Skeletal muscle satellite cell (primary cell): ENCODE data around the gene EEA1.
"Not testable (repeated sequence)": the region's sequence is repeated elsewhere in the genome, so short reads cannot be mapped to it uniquely, and the experiment has no call there.

Experiments used
- H3K27me3 ChIP-seq: 2 replicates; pipeline ENCODE4 v1.7.0; 2013; ENCODE audit warnings: low read length; ENCODE audit not compliant: control insufficient read depth, insufficient read depth
- H3K36me3 ChIP-seq: 2 replicates; pipeline ENCODE4 v1.7.0; 2013; ENCODE audit warnings: mild to moderate bottlenecking, control low read depth, low read length; ENCODE audit not compliant: insufficient read depth
- H3K4me1 ChIP-seq: 2 replicates; pipeline ENCODE4 v1.7.0; 2013; ENCODE audit warnings: low read length; ENCODE audit not compliant: control insufficient read depth, insufficient read depth
- H3K4me2 ChIP-seq: 2 replicates; pipeline ENCODE4 v1.7.0; 2013; ENCODE audit warnings: mild to moderate bottlenecking, low read length
- H3K4me3 ChIP-seq: 2 replicates; pipeline ENCODE4 v1.7.0; 2013; ENCODE audit warnings: low read length
- H3K9ac ChIP-seq: 2 replicates; pipeline ENCODE4 v1.7.0; 2013; ENCODE audit warnings: mild to moderate bottlenecking, low read depth, low read length, moderate library complexity
- H3K9me3 ChIP-seq: replicated peaks from 2 replicates; pipeline ENCODE4 v1.7.0; 2013; ENCODE audit warnings: mild to moderate bottlenecking, control low read depth, low read length

The EEA1 gene

DNA sequence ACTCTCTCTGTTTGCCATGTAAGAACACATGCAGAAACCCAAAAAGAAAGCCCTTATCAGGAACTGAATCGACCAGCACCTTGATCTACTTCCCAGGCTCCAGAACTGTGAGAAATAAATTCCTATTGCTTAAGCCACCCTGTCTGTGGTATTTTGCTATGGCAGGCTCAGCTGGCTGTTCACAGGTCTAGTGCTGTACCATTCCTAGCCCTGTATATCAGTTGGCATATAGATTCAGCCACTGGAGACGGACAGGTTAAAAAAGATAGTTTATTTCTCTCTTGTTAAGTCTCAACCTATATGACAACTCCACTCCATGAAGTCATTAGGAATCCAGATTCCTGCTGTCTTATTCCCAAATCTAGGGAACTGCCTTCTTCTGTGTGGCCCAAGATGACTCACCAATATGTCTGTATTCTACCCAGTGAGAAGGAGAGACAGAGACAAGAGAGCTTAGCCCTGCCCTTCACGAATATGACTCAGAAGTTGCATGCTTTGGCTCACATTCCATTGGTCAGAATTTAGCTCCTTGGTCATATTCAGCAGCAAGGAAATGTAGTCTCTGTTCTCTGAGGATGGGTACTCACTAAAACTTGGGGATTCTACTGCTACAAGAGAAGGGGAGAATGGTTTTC, 169.3 kb downstream of the EEA1 start:
- no peaks in the 10 kb centered on the region for H3K9me3 ChIP-seq
- no peaks in the 10 kb centered on the region for H3K36me3 ChIP-seq
- peaks cover 7% of the 10 kb centered on the region for H3K4me1 ChIP-seq
- no peak overlapping the region for H3K4me2 ChIP-seq
- H3K4me3 ChIP-seq = no peak overlapping the region
- H3K9ac ChIP-seq = no peak overlapping the region
- H3K27me3 ChIP-seq = no peaks in the 10 kb centered on the region

DNA sequence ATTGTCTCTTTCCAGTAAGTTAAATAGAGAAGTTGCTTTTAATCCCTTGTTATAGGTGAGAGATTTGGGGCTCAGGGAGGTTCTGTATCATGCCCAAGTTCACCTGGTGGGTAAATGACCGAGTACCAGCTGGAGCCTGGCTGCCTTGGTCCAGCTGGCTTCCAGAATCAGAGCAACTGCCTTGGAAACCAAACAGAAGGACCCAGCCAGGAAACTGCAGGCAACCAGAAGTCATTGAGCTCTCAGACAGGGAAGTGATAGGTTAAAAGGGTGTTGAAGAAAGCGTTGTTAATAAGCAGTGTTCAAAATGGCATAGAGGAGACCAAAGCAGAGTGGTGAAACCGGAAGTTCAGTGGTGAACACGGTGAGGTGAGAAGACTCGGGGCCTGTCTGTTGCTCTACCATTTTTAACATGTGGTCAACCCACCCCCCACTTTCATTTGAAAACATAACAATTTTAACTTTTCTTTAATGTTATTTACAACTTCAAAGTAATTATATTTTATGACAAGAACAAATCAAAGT, 171.4 kb downstream of the EEA1 start:
- Histone ChIP-seq H3K9me3 (no peaks in the 10 kb centered on the region), H3K4me3 (no peak overlapping the region), H3K4me1 (peaks cover 9% of the 10 kb centered on the region), H3K4me2 (no peak overlapping the region), H3K36me3 (no peaks in the 10 kb centered on the region), H3K9ac (no peak overlapping the region), H3K27me3 (no peaks in the 10 kb centered on the region)

DNA sequence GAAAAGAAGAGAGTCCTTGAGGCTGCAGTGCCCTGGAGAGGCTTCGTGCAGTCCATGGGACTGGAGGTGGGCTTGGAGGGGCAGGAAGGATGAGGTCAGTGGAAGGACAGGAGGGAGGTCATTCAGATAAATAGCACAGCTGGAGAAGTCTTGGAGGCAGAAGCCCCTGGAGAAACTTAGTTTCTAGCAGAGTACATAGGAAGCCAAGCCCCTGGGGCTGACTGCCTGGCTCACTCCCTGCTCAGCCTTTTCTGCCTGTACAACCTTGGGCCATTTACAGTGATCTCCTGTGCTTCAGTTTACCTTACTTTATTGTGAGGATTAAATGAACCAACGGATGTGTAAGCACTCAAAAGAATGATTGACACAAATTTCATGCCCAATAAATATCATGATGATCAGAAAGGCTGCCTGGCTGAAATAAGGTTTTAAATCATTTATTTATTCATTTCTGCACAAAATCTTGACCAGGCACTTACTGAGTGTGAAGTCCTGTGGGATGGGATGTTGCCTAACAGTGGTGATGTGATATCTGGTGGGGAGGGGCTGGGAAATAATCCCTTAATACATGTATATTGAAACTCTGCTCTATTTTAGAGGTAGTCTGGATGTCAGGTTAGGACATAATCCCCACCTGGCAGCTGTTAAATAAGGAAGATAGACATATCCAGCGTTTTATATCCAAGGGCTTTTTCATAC, 172.0 kb downstream of the EEA1 start:
- no peaks in the 10 kb centered on the region for H3K27me3 ChIP-seq
- H3K36me3 ChIP-seq = no peaks in the 10 kb centered on the region
- H3K9ac ChIP-seq = no peak overlapping the region
- no peak overlapping the region for H3K4me2 ChIP-seq
- H3K9me3 ChIP-seq = no peaks in the 10 kb centered on the region
- H3K4me3 ChIP-seq = no peak overlapping the region
- H3K4me1 ChIP-seq = peaks cover 9% of the 10 kb centered on the region

DNA sequence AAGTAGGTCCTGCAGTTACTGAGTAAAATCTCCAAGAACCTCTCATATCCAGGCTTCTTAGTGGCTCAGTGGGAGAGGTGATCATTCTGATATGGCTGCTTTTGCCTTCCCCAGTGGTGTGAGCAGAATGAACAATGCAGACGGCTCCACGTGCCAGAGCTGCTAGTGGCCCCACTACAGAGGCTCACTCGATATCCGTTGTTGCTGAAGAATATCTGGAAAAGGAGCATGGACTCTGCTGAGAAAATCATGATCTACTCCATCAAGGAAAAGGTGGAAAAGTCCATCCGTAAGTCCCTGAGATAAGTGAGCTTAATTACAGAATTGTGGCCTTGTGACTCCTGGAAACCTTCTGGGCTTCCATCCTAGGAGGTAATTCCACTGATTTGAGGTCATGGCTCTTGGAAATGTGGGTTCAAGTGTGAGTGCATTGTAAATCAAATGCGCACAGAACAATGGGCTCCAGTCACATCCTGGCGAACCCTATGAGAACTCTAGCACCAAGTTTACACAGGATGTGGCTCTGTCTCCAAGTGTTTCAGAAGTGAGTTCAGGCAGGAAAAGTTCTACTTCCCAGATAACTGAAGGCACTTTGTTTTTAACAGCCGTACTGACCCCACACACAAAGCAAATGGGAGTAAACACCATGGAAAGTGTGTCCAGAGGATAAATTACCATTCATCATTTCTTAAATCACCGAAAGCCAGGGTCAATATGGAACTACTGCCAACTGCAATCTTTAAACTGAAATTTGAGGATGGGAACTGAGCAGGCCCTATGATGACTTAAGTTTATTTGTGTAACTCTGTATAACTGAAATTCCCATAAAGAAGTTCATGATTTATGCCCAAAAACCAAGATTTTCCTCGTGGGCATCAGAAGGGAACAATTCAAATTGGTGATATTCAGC, 174.9 kb downstream of the EEA1 start:
- Histone ChIP-seq H3K9ac (no peak overlapping the region), H3K36me3 (no peaks in the 10 kb centered on the region), H3K27me3 (no peaks in the 10 kb centered on the region), H3K4me3 (no peak overlapping the region), H3K4me2 (no peak overlapping the region), H3K9me3 (no peaks in the 10 kb centered on the region), H3K4me1 (peaks cover 2% of the 10 kb centered on the region)

DNA sequence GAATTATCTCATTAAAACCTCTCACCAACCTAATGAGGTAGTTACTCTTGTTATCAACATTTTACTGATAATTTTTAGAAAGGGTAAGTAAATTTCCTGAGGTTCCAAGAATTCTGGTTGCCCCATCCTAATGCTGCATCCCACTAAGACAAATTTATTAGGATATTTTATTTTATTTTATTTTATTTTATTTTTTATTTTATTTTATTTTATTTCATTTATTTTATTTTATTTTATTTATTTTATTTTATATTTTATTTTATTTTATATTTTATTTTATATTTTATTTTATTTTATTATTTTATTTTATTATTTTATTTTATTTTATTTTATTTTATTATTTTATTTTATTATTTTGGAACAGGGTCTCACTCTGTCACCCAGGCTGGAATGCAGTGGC, 179.4 kb downstream of the EEA1 start:
- not testable (repeated sequence) for H3K36me3 ChIP-seq, H3K4me2 ChIP-seq, H3K9ac ChIP-seq, H3K9me3 ChIP-seq, H3K27me3 ChIP-seq, H3K4me3 ChIP-seq
- peaks cover 22% of the 10 kb centered on the region for H3K4me1 ChIP-seq

DNA sequence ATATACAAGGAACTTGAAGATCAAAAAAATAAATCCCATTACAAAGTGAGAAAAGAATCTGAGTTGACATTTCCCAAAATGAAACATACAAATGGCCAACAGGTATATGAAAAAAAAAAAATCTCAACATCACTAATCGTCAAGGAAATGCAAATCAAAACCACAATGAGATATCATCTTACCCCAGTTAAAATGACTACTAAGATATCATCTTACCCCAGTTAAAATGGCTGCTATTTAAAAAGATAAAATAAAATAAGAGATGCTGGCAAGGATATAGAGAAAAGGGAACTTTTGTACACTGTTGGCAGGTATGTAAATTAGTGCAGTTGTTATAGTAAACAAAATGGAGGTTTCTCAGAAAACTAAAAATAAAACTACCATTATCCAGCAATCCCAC, 181.9 kb downstream of the EEA1 start:
- no peak overlapping the region for H3K9ac ChIP-seq
- no peak overlapping the region for H3K4me2 ChIP-seq
- no peak overlapping the region for H3K4me3 ChIP-seq
- H3K27me3 ChIP-seq = no peaks in the 10 kb centered on the region
- H3K9me3 ChIP-seq = no peaks in the 10 kb centered on the region
- peaks cover 19% of the 10 kb centered on the region for H3K4me1 ChIP-seq
- H3K36me3 ChIP-seq = no peaks in the 10 kb centered on the region

DNA sequence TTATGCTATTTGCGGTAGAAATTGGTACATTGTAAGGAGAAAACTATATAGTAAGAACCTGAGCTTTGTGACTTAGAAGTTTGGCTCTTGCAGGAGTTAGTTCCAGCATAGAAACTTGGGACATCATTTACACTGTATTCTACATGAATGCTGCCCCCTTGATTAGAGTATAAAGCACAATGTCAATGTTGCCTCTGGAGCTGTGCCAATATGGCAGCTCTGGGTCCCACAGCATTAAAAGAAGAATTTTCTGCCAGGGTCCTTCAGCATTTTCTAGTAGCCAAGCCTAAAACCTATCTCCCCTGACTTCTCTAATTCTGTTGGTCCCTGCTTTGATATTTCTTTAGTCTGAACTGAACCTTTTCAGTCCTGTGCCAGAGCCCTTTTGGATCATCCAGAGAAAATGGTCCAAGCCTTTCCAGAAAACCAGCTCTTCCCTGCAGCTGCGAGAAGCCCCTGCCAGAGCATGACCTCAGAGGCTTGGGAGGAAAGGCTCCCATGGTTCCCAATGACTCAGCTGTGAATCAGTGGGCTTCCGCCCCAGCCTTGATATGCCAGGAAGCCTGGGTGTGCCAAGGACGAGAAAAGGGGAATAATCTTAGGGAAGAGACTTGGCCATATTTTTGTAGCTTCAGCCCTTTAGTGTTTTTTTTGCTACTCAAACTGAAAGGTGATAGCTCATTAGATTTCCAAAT, 183.1 kb downstream of the EEA1 start:
- H3K36me3 ChIP-seq = no peaks in the 10 kb centered on the region
- H3K9ac ChIP-seq = peak overlapping the region; percentile 48
- peak overlapping the region; percentile 59 for H3K4me2 ChIP-seq
- no peaks in the 10 kb centered on the region for H3K9me3 ChIP-seq
- H3K27me3 ChIP-seq = no peaks in the 10 kb centered on the region
- peaks cover 19% of the 10 kb centered on the region for H3K4me1 ChIP-seq
- no peak overlapping the region for H3K4me3 ChIP-seq

DNA sequence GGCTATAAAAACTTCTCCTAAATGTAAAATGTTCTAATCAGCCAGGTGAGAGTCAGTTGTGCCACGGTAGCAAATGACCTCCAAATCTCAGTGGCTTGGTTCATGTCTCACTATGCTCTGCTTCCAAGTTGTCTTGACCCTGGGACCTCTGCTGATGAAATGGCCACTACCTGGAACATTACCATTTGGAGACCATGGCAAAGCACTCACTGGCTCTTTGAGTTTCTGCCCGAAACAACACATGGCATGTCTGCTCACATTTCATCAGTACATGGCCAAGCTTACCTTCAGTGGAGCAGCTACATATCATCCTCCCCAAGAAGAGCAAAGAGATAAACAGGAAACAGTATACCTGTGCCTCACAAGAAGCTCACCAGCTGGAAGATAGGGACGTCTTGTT, 186.1 kb downstream of the EEA1 start:
- H3K4me3 ChIP-seq = no peak overlapping the region
- no peaks in the 10 kb centered on the region for H3K9me3 ChIP-seq
- no peaks in the 10 kb centered on the region for H3K27me3 ChIP-seq
- peaks cover 19% of the 10 kb centered on the region for H3K4me1 ChIP-seq
- no peak overlapping the region for H3K4me2 ChIP-seq
- no peaks in the 10 kb centered on the region for H3K36me3 ChIP-seq
- H3K9ac ChIP-seq = no peak overlapping the region

DNA sequence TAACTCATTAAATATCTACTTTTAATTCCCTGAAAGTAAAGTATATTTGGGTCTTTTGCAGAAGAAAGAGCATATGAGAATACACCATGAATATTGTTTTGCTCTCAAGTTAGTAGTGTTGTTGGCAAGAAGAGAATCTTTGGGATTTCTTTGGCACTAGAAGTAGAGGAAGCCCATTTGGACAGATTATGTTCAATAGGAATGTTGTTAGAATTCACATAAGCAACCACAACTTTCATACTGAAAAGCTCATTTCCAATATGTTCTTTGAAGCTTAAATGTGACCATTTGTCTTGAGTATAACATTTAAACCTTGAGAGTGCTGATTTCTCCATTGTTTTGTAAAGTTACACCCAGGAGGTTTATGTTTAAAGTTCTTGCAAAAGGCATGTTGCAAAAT, 188.7 kb downstream of the EEA1 start:
- no peaks in the 10 kb centered on the region for H3K36me3 ChIP-seq
- H3K4me3 ChIP-seq = no peak overlapping the region
- no peak overlapping the region for H3K4me2 ChIP-seq
- no peaks in the 10 kb centered on the region for H3K9me3 ChIP-seq
- peaks cover 7% of the 10 kb centered on the region for H3K4me1 ChIP-seq
- no peaks in the 10 kb centered on the region for H3K27me3 ChIP-seq
- H3K9ac ChIP-seq = no peak overlapping the region

DNA sequence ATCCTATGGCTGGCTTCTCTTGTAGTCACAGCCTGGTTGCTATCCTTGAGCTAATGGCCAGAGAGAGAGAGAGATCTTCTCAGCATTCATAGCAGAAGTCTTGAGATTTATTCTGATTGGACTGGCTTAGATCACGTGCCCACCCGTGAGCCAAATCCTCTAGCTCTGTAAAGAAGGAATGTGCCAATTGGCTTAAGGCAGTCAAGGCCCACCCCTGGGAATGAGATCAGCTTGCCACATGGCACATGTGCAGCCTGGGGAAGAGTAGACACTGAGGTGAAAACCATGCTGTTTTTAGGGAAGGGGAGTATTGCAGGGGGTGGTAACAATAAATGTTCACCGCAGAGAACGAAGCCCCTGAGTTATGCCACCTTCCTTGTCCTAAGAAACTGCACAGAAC, 190.0 kb downstream of the EEA1 start:
- Histone ChIP-seq H3K9me3 (no peaks in the 10 kb centered on the region), H3K9ac (no peak overlapping the region), H3K36me3 (no peaks in the 10 kb centered on the region), H3K27me3 (no peaks in the 10 kb centered on the region), H3K4me3 (no peak overlapping the region), H3K4me2 (no peak overlapping the region), H3K4me1 (peaks cover 16% of the 10 kb centered on the region)
